ENCODE data around the gene INS.

DNA sequence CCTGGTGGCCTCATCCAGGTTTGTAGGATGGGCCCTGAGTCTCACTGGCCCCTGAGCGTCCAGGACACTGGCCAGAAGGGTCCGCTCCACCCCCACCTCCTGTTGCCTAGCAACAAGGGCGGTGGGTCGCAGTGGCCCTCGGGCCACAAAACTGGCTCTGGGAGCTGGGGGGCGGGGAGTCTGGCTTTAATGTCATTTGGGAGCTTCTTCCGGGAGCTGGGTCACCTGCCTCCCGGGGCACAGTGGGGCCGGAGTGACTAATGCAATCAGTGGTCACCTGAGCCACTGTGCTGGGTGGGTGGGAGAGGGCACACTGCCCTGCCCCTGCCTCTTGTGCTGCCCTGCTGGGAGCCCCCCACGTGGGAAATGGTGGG, 8.0 kb upstream of the INS start:
- TF ChIP-seq, protein P1, sequence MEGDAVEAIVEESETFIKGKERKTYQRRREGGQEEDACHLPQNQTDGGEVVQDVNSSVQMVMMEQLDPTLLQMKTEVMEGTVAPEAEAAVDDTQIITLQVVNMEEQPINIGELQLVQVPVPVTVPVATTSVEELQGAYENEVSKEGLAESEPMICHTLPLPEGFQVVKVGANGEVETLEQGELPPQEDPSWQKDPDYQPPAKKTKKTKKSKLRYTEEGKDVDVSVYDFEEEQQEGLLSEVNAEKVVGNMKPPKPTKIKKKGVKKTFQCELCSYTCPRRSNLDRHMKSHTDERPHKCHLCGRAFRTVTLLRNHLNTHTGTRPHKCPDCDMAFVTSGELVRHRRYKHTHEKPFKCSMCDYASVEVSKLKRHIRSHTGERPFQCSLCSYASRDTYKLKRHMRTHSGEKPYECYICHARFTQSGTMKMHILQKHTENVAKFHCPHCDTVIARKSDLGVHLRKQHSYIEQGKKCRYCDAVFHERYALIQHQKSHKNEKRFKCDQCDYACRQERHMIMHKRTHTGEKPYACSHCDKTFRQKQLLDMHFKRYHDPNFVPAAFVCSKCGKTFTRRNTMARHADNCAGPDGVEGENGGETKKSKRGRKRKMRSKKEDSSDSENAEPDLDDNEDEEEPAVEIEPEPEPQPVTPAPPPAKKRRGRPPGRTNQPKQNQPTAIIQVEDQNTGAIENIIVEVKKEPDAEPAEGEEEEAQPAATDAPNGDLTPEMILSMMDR (IDR thresholded peaks at IDR 0.05) = no peak
- TF ChIP-seq POLR2A (IDR thresholded peaks at IDR 0.05) = no peak

Measured in thyroid gland (tissue), 4 donors.